ENCODE data around the gene OR13C4.
A peak's percentile ranks its signal among the peaks of the same experiment; 100 is the strongest.
"Not testable (repeated sequence)": the region's sequence is repeated elsewhere in the genome, so short reads cannot be mapped to it uniquely, and the experiment has no call there.

The OR13C4 gene

DNA sequence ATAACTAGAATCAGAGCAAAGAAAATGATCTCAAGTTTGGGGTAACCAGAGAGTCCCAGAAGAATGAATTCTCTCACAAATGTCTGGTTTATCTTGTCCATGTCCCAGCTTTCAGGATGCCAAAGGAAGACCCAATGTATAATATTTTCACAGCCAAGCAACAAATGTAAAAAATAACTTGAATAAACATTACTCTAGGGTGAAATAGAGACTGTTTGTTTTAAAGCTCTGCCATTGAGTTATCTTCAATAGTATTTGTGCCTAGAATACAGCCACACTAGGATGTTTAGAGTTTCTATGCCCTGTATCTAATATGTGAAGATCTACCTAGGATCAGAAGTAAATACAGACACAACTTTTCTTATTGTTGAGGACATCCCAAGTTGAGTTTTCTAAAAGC, at the start of gene OR13C4:
OR13C4 (minus strand) TSS at position 101 of the 400 bp plus-strand sequence; CDS start at position 101, 0 bp downstream.
- no peak for DNase-seq

DNA sequence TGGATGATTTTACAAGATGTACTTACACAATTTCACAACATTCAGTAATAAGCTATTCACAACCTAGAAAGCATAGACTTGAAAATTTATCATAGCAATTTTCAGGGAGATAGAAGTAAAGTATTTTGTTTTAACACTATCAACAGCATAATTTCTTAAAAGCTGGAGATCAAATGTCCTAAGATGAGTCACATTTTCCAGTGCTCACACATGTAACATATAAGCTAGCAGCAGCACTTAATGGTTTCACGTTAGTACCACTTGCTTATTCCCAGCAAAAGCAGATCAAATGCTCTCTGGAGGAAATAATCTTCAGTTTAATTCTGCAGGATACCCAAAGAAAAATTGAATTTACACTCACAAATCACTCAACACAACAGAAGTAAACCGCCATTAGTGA, 48.4 kb upstream of the OR13C4 start:
- DNase-seq, result peak; percentile 51

DNA sequence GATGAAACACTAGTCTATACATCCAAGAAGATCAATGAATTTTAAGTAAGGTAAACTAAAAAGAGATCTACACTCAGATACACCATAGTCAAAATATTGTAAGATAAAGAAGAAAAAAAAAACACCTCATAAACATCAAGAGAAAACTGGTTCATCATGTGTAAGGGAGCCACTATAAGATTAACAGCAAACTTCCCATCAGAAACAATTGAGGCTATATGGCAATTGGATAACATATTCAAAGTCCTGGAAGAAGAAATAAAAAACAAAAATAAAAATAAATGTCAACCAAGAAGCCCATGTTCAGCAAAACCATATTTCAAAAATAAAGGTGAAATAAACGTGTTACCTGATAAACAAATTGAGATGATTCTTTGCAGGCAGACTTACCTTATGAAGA, 45.6 kb upstream of the OR13C4 start:
- DNase-seq, result no peak

DNA sequence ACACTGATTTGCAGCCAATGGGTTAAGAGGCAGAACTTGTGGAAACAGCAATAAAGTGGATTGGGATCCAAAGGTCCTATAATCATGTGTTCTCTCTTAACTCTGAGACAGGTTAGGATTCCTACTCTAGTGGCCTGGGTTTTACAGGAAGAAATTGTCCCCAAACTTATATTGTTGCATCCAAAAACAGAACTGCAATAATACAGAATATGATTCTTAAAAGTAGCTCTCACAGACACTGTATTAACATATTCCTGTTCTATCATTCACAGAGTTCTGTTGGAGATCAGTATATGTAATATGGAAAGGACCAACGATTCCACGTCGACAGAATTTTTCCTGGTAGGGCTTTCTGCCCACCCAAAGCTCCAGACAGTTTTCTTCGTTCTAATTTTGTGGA, 41.9 kb upstream of the OR13C4 start, which contains the start of gene OR13C8:
OR13C8 (plus strand) TSS at position 301 of the 400 bp plus-strand sequence; CDS start at position 301, 0 bp downstream.
- DNase-seq, result no peak

DNA sequence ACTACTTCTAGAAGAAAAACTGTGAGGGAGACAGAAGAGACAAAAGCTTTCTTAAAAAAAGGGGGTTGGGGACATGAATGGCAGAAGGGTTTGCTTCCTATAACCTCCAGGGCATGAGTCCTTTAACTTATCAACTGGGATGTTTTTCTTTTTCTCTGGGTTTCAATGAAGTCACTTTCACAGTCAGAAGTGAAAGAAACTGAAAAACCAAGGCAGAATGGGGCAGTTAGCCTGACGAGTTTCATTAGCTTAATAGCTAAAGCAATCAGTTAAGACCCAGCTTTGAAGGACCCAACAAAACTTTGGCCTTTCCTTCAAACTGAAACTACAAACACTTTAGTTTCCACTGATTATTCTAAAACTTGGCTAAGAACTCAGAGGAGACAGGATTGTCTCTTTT, 37.3 kb upstream of the OR13C4 start:
- DNase-seq, result no peak

DNA sequence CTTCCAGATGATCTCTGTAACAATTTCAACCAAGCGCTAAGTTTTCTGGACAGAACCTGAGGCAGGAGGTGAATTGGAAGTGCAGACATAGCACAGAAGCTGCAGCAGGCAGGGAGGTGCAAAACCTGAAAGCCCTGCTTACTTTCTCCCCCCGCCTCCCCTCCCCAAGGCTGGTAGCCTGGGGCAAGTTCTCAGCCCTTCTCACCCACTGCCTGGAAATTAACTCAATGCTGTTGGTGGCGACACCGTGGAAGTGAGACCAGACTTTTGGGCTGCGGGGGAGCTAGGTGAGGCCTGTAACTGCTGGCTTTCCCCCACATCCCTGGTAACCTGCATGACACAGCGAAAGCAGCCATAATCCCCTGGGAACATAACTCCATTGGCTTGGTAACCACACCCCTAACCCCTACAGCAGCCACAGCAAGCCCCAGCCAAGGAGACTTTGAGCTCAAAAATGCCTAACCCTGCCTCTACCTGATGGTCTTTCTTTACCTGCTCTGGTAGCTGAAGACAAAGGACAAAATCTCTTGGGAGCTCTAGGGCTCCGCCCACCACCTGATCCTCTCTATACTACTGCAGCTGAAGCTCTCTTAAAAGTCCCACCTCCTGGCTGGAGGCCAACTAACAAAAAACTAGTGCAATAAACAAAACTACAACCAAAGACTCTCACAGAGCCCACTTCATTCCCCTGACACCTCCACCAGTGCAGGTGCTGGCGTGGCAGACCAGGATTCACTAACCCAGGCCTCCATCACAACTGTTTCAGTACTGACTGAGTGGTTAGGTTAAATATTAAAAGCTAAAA, 30.0 kb upstream of the OR13C4 start:
- no peak for DNase-seq

DNA sequence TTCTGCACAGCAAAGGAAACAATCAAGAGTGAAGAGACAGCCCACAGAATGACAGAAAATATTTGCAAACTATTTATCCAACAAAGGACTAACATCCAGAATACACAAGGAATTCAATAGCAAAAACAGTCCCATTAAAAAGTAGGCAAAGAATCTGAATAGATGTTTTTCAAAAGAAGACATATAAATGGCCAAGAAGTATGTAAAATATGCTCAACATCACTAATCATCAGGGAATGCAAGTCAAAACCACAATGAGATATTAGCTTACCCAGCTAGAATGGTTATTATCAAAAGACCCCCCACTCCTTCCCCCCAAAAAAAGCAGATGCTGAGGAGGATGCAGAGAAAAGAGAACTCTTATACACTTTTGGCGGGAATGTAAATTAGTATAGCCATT, 28.5 kb upstream of the OR13C4 start:
- peak; percentile 66 for DNase-seq

DNA sequence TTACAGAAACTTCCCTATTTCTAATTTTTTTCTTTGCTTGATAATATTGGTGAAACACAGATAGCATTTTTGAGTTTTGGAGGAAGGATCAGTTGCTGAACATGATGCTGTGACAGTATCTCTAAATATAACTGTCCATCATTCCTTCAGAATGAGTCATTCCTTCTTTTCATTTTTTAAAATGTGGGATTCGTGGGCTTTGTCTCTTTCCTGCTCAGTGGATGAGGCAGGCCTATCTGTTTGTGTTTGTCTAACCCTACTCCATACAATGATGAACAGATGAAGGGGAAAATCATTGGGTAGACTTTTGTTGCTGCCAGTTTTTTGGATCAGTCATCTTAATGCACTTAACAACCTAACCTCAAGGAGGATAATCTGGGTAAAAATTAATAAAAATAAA, 26.3 kb upstream of the OR13C4 start:
- DNase-seq, result peak; percentile 68

DNA sequence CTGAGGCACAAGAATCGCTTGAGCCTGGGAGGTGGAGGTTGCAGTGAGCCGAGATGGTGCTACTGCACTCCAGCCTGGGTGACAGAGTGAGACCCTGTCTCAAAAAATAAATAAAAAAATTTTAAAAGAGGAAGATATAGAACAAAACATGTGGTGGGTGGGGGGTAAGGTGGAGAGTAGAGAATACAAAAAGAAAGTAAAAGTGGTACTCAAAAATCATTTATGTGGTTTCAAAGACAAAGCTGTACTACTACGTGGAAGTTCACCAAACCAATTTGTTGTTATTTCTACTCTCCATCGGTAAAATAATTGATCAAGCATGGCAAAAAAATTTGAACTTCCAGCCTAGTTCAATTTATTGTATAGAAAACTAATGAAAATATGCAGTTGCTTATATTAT, 17.6 kb upstream of the OR13C4 start:
- no peak for DNase-seq

DNA sequence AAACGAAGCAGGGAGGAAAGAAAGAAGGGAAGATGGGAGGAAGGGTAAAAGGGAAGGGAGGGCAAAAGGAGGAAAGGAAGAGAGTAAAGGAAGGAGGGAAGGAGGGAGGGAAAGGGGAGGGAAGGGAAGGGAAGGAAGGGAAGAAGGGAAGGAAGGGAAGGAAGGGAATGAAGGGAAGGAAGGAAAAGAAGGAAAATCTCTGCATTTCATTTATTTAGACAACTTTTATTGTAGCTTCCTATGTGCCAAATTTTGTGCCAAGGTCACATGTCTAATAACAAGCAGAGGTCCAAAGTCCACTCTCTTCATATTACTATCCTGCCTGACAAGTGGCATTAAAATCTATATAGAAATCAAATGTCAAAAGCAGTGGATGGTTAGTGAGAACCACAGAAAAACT, 12.3 kb upstream of the OR13C4 start:
- no peak for DNase-seq

DNA sequence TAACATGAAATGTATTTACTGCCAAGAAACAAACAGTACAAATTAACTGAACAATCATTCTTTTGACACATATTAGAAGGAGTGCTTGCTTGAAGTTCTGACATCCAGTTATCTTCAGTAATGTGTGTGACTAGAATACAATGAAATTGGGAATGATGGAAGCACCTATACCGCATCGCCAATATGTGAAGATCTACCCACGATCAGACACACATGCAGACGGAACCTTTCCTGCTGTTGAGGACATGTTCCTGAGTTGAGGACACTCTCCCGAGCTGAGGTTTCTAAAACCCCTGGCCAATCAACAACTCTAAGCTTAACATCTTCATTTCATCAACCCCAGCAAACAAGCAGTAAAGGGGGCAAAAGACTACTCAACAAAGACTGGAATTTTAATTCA, 9.7 kb upstream of the OR13C4 start, which contains the start of gene OR13C3:
OR13C3 (minus strand) TSS at position 101 of the 400 bp plus-strand sequence. CDS start 133 bp downstream, outside the sequence.
- DNase-seq, result no peak

DNA sequence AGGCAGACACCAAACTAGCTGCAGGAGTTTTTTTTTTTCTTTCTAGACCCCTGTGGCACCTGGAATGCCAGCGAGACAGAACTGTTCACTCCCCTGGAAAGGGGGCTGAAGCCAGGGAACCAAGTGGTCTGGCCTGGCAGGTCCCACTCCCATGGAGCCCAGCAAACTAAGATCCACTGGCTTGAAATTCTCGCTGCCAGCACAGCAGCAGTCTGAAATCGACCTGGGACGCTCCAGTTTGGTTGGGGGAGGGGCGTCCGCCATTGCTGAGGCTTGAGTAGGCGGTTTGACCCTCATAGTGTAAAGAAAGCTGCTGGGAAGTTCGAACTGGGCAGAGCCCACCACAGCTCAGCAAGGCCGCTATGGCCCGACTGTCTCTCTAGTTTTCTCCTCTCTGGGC, 6.8 kb downstream of the OR13C4 start:
- not testable (repeated sequence) for DNase-seq

DNA sequence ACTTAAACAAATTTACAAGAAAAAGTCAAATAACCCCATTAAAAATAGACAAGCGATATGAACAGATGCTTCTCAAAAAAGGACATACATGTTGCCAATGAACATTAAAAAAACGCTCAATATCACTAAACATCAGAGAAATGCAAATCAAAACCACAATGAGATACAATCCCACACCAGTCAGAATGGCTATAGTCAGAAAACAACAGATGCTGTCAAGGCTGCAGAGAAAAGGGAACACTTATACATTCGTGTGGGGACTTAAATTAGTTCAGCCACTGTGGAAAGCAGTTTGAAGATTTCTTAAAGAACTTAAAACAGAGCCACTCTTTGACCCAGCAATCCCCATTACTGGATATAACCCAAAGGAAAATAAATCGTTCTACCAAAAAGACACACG, 12.1 kb downstream of the OR13C4 start:
- DNase-seq, result no peak

DNA sequence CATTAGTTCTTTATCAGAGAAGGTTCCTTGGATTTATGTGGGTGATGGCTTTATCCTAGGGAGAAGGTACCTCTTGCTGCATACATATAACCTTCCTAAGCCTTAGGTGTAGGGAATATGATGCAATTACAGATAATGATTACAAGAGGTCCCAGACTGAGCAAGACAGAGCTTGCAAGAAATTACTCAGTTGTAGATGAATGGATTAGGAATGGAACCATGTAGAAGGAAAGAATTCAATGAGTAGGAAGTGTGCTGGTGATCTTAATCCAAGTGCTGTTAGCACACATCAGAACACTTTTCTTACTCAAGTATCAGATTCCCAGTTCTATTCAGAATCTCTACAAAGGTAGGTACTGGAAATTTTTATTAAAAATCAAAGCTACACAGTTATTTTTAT, 20.4 kb downstream of the OR13C4 start:
- no peak for DNase-seq

DNA sequence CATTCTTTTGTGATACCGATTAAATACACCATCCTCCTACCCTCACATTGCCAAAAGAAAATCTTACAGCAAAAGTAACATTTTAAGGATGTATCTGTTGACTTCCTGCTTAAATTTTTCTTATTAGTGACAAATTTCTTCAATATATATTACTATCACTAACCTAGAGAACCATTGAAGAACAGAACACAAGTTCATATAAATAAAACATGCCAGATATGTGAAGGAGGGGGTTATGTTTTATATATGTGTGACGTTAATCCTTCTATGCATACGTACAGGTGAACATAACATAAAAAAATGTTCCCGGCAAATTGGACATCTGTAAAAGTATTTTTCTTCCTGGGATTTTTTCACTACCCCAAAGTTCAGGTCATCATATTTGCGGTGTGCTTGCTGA, 23.0 kb downstream of the OR13C4 start, which contains the start of gene OR13F1:
OR13F1 (plus strand) TSS at position 301 of the 400 bp plus-strand sequence; CDS start at position 301, 0 bp downstream.
- DNase-seq, result no peak

DNA sequence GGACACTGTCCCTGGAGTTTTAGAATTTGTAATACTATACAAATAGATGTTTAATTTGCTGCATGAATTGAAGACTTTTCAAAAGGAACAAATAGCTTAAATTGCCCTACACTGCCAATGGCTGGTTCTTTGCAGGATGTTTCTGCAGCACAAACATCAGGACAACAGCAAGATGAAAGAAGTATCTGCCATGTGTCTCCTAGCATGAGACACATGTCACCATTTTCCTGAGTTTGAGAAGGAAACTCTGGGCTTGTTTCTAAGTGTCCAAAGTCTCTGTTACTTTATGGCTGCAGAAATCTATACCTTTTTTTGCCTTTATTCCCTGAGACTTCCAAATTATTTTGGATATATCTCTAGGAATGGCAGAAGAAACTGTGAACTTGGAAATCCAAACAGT, 23.6 kb downstream of the OR13C4 start:
- no peak for DNase-seq

DNA sequence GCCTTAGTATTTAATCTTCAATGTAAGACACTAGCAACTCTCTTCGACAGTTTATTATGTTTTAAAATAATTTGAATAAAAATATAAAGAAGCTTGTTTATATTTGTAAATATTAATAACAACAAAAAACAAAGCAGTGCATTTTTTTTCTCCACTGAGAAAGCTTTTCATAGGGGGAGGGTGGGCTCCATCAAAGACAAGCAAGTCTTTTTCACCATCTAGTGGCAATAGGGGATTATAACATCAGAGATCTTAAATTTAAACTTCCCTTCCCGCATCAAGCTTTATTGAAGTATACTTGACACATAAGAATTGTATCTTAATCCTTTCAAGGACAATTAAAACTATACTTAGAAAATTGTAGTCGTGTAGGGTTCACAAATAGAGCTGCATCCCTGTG, 32.2 kb downstream of the OR13C4 start:
- DNase-seq, result peak; percentile 7

DNA sequence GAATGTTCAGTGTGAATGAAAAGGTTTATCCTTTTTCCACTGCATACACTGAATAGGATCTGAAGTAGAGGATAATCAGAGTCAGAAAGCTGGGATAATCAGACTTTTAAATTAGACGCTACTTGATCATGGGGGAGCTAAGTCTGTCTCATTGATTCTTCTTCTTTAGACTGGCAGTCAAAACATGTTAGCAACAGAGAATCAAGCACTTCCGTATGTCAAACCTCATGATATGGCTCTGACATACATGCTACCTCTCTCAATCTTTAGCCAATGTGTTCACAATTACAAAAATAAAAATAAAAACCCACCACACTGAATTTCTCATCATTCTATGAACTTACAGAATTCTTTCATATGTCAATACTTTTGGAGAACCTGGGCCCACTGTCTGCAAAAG, 42.0 kb downstream of the OR13C4 start:
- DNase-seq, result no peak

DNA sequence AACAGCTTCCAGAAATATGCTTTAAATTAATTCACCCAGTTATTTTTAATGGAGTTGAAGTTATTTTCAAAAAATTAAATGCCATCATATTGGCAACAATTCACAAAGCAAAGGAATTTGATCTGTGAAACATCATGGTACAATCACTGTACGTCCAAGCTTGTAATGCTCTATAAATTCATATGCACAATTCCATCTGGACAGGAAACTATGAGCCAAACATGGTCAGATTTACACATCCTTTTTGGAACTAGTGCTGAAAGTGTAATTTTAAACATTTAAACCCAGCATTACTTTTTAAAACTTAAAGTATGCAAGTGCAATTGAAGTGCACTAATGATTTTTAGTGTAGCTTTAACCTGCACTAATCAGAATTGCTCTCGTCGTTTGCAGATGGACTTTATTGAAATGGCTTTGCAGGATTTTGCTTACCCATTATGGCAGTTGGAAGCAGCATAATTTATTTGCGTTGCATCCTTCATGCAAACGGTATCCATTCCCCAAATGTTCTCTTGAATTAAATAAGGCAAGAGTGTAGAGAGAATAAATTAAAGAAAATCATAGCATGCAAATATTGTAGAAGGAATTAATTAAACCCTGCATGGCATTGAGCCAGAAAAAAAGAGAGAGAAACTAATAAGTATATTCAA, 44.0 kb downstream of the OR13C4 start:
- no peak for DNase-seq

Measured in fibroblast of skin of right quadriceps (primary cell).